ENCODE data around the gene PARVG.

The PARVG gene

GRCh38 chr22:44155115-44155514, 25.6 kb upstream of the PARVG start:
- DNase-seq (ENCODE audit: low read depth): no peak

GRCh38 chr22:44157916-44158618, 22.7 kb upstream of the PARVG start:
- DNase-seq (ENCODE audit: low read depth): no peak

DNA sequence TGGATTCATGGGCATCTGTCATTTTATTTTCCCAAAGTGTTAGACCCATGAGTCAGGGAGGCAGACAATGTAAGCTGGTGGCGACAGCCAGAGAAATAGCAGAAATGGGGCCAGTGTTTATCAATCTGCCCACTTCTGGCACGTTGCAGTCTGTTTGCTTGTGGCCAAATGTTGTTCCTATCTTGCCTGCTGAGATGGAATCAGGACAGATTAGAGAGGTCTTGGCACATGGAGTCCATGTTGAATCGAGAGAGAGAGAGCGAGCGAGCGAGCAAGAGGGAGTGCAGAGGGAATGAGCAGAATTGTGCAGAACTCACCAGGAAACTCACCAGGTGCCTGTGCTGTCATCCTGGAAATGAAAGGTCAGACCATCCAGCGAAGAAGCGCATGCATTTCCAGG, 21.9 kb upstream of the PARVG start:
- DNase-seq (ENCODE audit: low read depth): no peak

DNA sequence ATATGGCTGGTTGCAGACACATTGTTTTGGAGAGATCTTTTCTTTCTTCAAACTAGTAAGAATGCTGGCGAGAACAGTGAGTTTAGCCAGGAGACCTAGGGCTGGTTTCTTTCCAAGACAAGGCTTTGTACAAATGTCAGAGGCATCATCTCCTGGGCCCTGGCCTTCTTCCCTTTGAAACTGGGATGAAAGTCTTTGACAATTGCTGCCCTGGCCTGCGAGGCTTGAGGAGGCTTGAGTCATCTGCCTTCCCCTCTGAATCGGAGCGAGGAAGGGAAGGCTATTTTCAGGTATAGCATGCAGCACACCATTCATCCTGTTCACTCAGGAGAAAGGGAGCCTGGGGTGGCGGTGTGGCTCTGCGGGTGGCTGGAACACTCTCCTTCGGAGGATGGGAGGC, 21.5 kb upstream of the PARVG start:
- DNase-seq (ENCODE audit: low read depth): no peak

DNA sequence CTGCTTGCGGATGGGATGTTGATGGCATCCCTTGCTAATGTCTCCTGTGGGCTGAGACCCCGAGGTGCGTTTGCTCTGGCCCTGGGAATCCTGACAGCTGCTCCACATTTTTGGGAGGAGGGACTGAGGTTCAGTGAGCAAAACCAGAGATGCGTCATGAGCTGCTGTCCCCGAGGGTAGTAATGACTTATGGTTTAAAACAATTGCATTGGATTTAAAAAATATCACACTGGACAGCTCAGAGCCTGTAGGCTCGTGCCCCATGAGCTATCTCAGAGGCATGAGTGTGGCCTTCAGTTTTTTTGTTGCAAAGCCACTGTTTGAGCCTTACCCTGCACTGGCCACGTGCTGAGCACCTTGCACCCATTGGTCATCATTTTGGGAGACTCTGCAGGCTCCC, 20.9 kb upstream of the PARVG start:
- no peak for DNase-seq (ENCODE audit: low read depth)

DNA sequence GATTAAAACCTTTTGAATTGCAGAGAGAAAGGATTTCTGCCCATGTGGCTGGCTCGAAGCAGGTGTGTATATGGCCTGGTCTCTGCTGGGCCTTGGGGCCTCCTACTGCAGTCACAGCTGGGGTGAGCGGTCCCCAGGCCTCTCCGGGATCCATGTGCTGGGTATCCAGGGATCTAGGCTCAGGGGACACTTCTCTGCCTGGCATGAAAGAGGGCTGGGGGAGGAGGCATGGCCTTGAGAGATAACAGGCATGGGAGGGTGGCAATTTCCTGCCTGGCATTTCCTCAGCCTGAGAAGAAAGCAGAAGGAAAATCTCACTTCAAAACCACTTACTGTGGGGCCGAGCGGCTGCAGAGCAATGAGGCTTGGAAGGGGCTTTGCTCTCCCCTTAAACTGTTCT, 20.3 kb upstream of the PARVG start:
- DNase-seq (ENCODE audit: low read depth): no peak

GRCh38 chr22:44161673-44162072, 19.1 kb upstream of the PARVG start:
- DNase-seq (ENCODE audit: low read depth): no peak

DNA sequence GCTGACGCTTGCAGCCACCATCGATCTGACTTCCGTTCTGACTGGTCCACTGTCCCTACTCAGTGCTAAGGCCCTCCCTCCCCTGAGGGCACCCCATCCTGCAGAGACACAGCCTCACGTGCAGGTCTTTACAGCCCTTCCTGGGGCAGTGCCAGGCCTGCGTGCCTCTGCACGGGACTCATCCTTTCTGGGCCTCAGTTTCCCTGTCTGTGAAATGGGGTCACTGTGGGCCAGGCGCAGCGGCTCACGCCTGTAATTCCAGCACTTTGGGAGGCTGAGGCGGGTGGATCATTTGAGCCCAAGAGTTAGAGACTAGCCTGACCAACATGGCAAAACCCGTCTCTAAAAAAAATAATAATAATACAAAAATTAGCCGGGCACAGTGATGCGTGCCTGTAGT, 17.8 kb upstream of the PARVG start:
- DNase-seq (ENCODE audit: low read depth): no peak

GRCh38 chr22:44163536-44163935, 17.2 kb upstream of the PARVG start:
- no peak for DNase-seq (ENCODE audit: low read depth)

DNA sequence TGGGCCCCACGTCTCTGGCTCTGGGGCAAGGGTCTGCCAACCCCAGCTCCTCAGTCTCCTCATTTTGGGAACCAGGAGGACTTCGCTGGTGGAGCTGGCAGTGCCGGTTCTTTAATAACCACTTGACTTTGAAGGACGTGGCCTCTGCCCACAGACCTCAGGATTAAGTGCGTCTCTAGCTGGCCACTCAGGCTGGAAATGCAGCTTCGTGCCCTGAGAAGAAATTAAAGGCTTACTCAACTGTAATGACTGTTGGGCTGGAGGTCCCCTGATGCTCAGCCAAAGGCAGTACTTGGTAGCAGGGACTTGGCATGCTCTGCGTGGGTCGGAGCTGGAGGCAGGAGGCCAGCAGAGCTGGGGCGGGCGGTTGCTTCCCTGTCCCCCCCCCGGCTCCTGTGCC, 16.7 kb upstream of the PARVG start:
- no peak for DNase-seq (ENCODE audit: low read depth)

DNA sequence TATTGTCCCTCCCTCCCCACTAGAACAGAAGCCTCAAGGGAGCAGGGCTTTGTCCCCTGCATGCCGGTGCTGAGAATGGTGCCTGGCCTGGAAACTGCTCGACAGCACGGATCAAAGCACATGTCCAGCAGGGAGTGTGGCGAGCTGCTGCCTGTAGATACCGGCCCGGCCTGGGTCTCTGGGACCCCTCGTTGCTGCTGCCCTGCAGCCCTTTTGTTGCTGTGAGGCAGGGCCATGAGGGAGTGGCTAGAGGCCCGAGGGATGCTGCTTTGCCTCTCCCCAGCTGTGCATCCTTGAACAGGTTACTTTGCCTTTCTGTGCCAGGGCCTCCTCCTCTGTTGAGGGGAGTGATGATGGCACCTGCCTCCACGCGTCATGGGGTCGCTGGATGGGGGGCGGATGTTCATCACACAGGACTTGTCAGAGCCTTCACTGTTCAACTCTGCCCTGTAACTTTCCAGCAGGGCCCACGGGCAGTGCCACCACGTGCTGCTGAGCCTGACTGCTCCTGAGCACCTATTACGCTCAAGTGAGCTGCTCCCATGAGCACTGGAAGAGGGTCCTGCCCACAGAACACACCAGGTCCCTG, 15.3 kb upstream of the PARVG start:
- DNase-seq (ENCODE audit: low read depth): no peak

DNA sequence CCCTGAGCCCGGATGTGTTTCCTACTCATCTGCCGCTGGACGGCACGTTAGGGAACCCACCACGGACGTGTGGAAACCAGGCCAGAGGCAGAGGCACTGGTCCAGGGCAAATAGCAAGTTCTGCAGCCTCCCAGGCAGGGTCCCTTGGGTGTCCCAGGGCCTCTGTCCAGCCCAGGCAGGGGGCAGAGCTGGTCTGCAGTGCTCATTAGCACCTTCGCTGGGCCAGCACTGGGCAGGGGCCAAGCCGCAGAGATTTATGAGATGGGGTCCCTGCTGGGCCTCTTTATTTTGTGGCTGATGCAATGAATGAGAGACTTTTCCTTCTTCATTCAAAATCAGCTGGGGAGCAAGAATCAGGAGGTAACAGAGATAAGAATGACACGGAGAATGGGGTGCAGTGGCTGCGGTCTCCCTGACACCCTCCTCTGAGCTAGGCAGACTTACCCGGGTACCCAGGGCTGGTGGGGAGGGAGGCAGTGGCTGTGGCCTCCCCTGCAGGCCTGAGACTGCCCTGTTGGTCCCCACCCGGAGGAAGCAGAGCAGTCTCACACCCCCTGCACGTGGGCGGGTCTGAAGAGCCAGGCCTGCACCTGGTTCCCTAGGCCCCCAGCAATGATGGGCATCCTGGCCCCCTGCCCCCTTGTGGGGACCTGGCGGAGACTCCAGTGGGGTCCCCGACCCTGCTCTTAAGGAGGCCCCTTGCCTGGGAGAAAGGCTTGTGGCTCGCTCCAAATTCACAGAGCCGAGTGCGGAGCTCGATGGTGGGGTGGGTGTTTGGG, 14.0 kb upstream of the PARVG start:
- no peak for DNase-seq (ENCODE audit: low read depth)

- no peak for DNase-seq (ENCODE audit: low read depth)
Measured at GRCh38 chr22:44167501-44167900, 13.2 kb upstream of the PARVG start.

GRCh38 chr22:44168206-44168605, 12.5 kb upstream of the PARVG start:
- no peak for DNase-seq (ENCODE audit: low read depth)

DNA sequence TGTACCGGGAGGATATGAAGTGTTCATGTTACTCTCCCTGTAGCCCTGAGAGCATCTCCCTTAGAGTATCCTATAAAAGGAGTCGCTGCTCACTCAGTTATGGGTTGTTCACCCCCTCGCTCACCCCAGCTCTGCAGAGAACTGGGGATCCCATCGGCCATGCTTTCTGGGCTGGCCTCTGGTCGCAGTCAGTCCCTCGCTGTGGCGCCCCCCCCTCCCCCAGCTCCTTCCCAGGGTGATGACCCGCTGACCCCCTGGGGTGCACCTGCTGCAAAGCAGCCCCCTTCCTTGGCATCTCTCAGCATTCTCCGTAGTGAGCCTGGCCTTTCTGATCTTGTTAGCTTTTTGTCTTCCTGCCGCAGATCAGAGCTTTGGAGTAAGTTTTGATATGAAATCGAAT, 10.3 kb upstream of the PARVG start:
- no peak for DNase-seq (ENCODE audit: low read depth)

DNA sequence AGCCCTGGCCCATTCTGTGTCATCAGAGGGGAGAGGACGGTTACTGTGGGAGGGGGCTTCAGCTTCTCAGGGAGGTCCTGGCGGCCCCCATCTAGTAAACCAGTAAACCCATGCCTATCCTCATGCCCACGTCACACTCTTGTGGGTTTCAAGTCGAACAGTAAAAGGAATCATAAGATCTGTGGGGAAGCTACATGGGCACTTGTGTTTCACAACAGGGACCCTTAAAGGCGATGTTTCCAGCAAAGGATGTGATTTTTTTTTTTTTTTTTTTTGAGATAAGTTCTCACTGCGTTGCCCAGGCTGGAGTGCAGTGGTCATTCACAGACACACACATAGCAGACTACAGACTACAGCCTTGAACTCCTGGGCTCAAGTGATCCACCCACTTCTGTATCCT, 9.2 kb upstream of the PARVG start:
- no peak for DNase-seq (ENCODE audit: low read depth)

- no peak for DNase-seq (ENCODE audit: low read depth)
Measured at GRCh38 chr22:44172370-44173108, 8.2 kb upstream of the PARVG start.

DNA sequence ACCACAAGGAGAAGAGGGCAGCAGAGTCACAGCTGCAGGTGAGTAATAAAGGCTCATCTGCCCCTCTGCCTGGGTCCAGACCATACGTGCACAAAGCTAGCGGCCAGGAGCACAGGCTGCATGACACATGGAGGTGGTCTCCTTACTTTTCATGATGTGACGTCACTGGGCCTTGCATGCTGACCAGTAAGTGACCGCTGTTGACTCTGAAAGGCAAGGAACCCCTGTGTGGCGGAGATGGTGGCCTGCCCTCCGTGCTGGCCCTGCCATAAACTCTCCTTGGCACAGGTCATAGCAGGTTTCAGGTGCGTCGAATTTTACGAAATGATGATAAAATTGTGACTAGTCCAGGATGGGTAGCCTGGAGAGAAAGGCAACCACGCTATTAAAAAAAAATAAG, 7.6 kb upstream of the PARVG start:
- DNase-seq (ENCODE audit: low read depth): no peak

- DNase-seq (ENCODE audit: low read depth): no peak
Measured at GRCh38 chr22:44175676-44176075, 5.0 kb upstream of the PARVG start.

- no peak for DNase-seq (ENCODE audit: low read depth)
Measured at GRCh38 chr22:44179196-44179988, 1.3 kb upstream of the PARVG start.

- DNase-seq (ENCODE audit: low read depth): no peak
Measured at GRCh38 chr22:44179989-44180705, 578 bp upstream of the PARVG start.
